GM12873 (cell line): Measurements from ENCODE around the gene UGT2B10.

Experiments used
- TF ChIP-seq, protein P1 (sequence below): IDR thresholded peaks from 2 replicates; pipeline ENCODE4 v1.5.1; 2012; ENCODE audit warnings: low read depth, mild to moderate bottlenecking, moderate library complexity, low read length, control low read depth; ENCODE audit not compliant: insufficient read depth; ENCODE audit errors: missing control alignments

The UGT2B10 gene

DNA sequence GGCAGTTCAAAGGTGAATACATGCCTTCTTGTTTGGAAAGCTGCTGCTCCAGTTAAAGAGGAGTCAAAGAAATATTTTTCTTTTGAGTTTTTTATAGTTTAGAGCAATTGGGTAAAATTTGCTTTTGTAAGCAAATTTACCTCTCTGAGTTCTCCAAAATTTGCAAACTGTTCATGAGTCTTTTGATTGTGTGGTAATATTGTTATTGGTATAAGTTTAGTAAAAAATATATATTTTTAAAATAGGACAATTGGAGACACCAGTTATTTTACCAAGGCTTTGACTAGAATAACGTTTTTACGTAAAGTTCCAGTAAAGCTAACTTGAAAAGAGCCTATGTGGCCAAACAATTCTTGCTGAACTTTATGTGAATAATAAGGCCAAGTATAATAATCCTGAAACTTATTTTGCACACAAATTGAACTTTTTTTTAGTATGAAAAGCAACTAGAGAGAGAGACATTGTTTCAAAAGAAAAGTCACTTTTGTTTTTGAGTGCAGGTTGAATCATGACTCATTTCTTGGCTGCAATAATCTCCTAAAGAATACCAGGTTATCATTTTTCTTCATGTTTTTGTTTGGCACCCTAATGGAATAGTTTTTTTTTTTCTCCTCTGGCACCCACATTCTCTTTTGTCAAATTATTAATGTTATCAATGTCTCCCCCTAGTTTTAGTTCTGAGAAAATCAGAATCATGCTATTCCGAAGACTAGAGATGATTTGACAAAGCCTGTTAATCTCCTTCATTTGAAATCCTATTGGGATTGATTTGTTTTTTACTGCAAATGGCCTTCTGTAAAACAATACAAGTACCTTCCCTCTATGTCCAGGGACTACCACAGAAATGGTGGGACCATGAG, 57.1 kb downstream of the UGT2B10 start:
- TF ChIP-seq, protein P1, sequence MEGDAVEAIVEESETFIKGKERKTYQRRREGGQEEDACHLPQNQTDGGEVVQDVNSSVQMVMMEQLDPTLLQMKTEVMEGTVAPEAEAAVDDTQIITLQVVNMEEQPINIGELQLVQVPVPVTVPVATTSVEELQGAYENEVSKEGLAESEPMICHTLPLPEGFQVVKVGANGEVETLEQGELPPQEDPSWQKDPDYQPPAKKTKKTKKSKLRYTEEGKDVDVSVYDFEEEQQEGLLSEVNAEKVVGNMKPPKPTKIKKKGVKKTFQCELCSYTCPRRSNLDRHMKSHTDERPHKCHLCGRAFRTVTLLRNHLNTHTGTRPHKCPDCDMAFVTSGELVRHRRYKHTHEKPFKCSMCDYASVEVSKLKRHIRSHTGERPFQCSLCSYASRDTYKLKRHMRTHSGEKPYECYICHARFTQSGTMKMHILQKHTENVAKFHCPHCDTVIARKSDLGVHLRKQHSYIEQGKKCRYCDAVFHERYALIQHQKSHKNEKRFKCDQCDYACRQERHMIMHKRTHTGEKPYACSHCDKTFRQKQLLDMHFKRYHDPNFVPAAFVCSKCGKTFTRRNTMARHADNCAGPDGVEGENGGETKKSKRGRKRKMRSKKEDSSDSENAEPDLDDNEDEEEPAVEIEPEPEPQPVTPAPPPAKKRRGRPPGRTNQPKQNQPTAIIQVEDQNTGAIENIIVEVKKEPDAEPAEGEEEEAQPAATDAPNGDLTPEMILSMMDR, result no peak

DNA sequence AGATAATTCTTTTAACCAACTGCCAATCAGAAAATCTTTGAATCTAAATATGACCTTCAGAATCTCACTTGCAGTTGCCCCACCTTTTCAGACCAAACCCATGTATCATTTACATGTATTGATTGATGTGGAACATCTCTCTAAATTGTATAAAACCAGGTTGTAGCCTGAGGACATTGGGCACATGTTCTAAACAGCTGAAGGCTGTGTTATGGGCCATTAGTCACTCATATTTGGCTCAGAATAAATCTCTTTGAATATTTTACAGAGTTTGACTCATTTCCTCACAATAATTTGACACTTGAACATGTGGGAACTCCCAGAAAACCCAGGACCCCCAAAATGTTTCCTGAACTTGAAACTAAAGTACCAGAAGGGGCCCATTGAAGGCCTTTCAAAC, 58.7 kb downstream of the UGT2B10 start:
- TF ChIP-seq, protein P1, result no peak

DNA sequence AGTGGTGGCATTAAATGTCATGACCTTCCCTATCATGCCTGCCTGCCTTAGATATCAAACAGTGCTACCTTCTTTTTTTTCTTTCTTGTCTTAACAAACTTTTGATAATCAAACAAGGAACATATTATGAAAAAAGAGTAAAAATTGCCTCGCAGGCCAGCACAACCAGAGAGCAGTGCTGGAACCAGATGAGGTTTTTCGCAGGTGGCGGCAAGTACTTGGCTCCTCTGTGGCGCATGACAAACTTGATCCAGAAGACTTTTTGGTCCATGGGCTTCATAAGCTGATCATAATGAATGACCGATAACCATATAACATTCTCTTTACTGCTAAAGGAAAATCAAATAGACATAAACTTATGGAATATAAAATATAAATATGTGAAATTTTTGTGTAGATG, 61.8 kb downstream of the UGT2B10 start:
- TF ChIP-seq, protein P1, result no peak

DNA sequence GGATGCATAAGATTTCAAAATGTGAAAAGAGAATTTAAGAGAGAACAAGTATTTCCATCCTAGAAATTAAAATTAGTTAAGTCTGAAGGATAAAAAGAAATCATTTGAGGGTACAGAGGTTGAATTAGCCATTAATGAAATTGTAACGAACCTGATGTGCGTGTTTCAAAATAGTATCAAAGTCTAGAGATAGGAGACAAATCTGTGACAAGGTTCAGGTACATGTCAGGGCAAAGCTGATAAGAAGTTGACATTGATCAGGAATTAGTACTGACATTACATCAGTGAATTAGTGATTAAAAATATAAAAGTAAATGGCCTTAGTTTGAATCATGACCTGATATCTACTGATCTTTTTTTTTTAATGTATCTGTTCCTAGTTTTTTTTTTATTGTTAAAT, 62.3 kb downstream of the UGT2B10 start:
- TF ChIP-seq, protein P1, result no peak
